OCI-M1 (cell line): ENCODE measurements around the gene CALN1.
"Not testable (repeated sequence)": the region's sequence is repeated elsewhere in the genome, so short reads cannot be mapped to it uniquely, and the experiment has no call there.

Source experiments
- DNase-seq: peaks from one replicate; lab custom pipeline; 2025; lab: John Stamatoyannopoulos, UW

CALN1 gene

GRCh38 chr7:72412121-72412618, at the start of gene CALN1:
CALN1 (minus strand) TSS chr7:72412338.
- not testable (repeated sequence) for DNase-seq

GRCh38 chr7:72453471-72453870, 41.3 kb upstream of the CALN1 start:
- DNase-seq = no peak

- DNase-seq = no peak
Observed at GRCh38 chr7:72447465-72448204, 35.5 kb upstream of the CALN1 start.

GRCh38 chr7:72446591-72447462, 34.7 kb upstream of the CALN1 start:
- no peak for DNase-seq

- DNase-seq = no peak
Observed at GRCh38 chr7:72446131-72446530, 34.0 kb upstream of the CALN1 start.

- no peak for DNase-seq
Observed at GRCh38 chr7:72445580-72445979, 33.4 kb upstream of the CALN1 start.

- no peak for DNase-seq
Observed at GRCh38 chr7:72445075-72445474, 32.9 kb upstream of the CALN1 start.

GRCh38 chr7:72444026-72444776, 32.1 kb upstream of the CALN1 start:
- peak; percentile 73 for DNase-seq

GRCh38 chr7:72441791-72442190, 29.7 kb upstream of the CALN1 start:
- DNase-seq = no peak

GRCh38 chr7:72438491-72438890, 26.4 kb upstream of the CALN1 start:
- DNase-seq = no peak

- DNase-seq = no peak
Observed at GRCh38 chr7:72437610-72438009, 25.5 kb upstream of the CALN1 start.

GRCh38 chr7:72437061-72437585, 25.0 kb upstream of the CALN1 start:
- no peak for DNase-seq

- no peak for DNase-seq
Observed at GRCh38 chr7:72435925-72436480, 23.9 kb upstream of the CALN1 start.

- DNase-seq = no peak
Observed at GRCh38 chr7:72435366-72435765, 23.2 kb upstream of the CALN1 start.

- no peak for DNase-seq
Observed at GRCh38 chr7:72430531-72430930, 18.4 kb upstream of the CALN1 start.

- no peak for DNase-seq
Observed at GRCh38 chr7:72429316-72429715, 17.2 kb upstream of the CALN1 start.

- no peak for DNase-seq
Observed at GRCh38 chr7:72416846-72417245, 4.7 kb upstream of the CALN1 start.

- DNase-seq = no peak
Observed at GRCh38 chr7:72415586-72415985, 3.4 kb upstream of the CALN1 start.

GRCh38 chr7:72413886-72414285, 1.7 kb upstream of the CALN1 start:
- DNase-seq = no peak

GRCh38 chr7:72413290-72413689, 1.2 kb upstream of the CALN1 start:
- no peak for DNase-seq

GRCh38 chr7:72411419-72411818, 719 bp downstream of the CALN1 start:
- DNase-seq = no peak

- no peak for DNase-seq
Observed at GRCh38 chr7:72409638-72410015, 2.5 kb downstream of the CALN1 start.
